Liver (tissue), 9 donors: ENCODE data around the gene SLC6A18. TPM values are rescaled to one million over a fixed set of nuclear protein-coding genes. Genes with fewer than 3 reads are reported as not detected.

Experiments
- DNase-seq: peaks from one replicate; pipeline ENCODE4 v3.0.0-alpha.2; 2017; ENCODE audit warnings: low spot score
- H3K27ac ChIP-seq, 2 donors: one replicate each; pipeline ENCODE4 v1.7.0; 2013; ENCODE audit warnings: inconsistent platforms in 2 of 2, low read length in 2 of 2, control low read depth in 1 of 2, low read depth in 1 of 2, mild to moderate bottlenecking in 1 of 2
- H3K27me3 ChIP-seq, 4 donors: one replicate each; pipeline versions ENCODE4 v1.6.1 to v1.7.0; 2013; ENCODE audit warnings: low read length in 3 of 4, inconsistent platforms in 1 of 4, mild to moderate bottlenecking in 1 of 4, moderate library complexity in 1 of 4; ENCODE audit not compliant: control insufficient read depth in 4 of 4, insufficient read depth in 4 of 4
- H3K36me3 ChIP-seq, 4 donors: one replicate each; pipeline versions ENCODE4 v1.6.1 to v1.7.0; 2013; ENCODE audit warnings: low read length in 3 of 4, mild to moderate bottlenecking in 3 of 4, low read depth in 1 of 4, moderate library complexity in 1 of 4; ENCODE audit not compliant: control insufficient read depth in 4 of 4, insufficient read depth in 3 of 4
- H3K4me1 ChIP-seq, 4 donors: one replicate each; pipeline versions ENCODE4 v1.6.1 to v1.7.0; 2013; ENCODE audit warnings: low read length in 3 of 4, mild to moderate bottlenecking in 3 of 4, moderate library complexity in 1 of 4; ENCODE audit not compliant: control insufficient read depth in 4 of 4, insufficient read depth in 4 of 4
- H3K4me3 ChIP-seq, 3 donors: one replicate each; pipeline versions ENCODE4 v1.6.1 to v1.7.0; 2013; ENCODE audit warnings: low read length in 3 of 3, control low read depth in 1 of 3, low read depth in 1 of 3, mild to moderate bottlenecking in 1 of 3
- H3K9ac ChIP-seq, 2 donors: one replicate each; pipeline ENCODE4 v1.7.0; 2013; ENCODE audit warnings: low read length in 2 of 2, mild to moderate bottlenecking in 2 of 2, moderate library complexity in 2 of 2, control low read depth in 1 of 2, low read depth in 1 of 2
- H3K9me3 ChIP-seq, 4 donors: one replicate each; pipeline versions ENCODE4 v1.6.1 to v1.7.0; 2013; ENCODE audit warnings: low read length in 3 of 4; ENCODE audit not compliant: control insufficient read depth in 4 of 4
- EGR1 ChIP-seq, 2 donors: IDR thresholded peaks; 2 replicates each; pipeline ENCODE4 v1.6.1; 2016 to 2018; ENCODE audit warnings: antibody characterized with exemption in 2 of 2, low read depth in 2 of 2
- FOXA1 ChIP-seq: IDR thresholded peaks from 2 replicates; pipeline ENCODE4 v1.6.1; 2016; ENCODE audit warnings: antibody characterized with exemption
- FOXA2 ChIP-seq: IDR thresholded peaks from 2 replicates; pipeline ENCODE4 v1.6.1; 2016; ENCODE audit warnings: antibody characterized with exemption
- HNF4A ChIP-seq, 2 donors: conservative IDR thresholded peaks; 2 replicates each; pipeline ENCODE4 v1.6.1; 2016; ENCODE audit warnings: antibody characterized with exemption in 2 of 2, mild to moderate bottlenecking in 2 of 2
- HNF4G ChIP-seq: IDR thresholded peaks from 2 replicates; pipeline ENCODE4 v1.6.1; 2016; ENCODE audit warnings: antibody characterized with exemption
- JUND ChIP-seq, 2 donors: IDR thresholded peaks; 2 replicates each; pipeline ENCODE4 v1.6.1; 2016; ENCODE audit warnings: antibody characterized with exemption in 2 of 2
- NR2F2 ChIP-seq: IDR thresholded peaks from 2 replicates; pipeline ENCODE4 v1.6.1; 2016; ENCODE audit warnings: antibody characterized with exemption
- RAD21 ChIP-seq, 2 donors: IDR thresholded peaks; 2 replicates each; pipeline ENCODE4 v1.6.1; 2016; ENCODE audit warnings: antibody characterized with exemption in 2 of 2, mild to moderate bottlenecking in 2 of 2
- RXRA ChIP-seq, 2 donors: IDR thresholded peaks; 2 replicates each; pipeline ENCODE4 v1.6.1; 2017 to 2018; ENCODE audit warnings: antibody characterized with exemption in 2 of 2, mild to moderate bottlenecking in 1 of 2
- SP1 ChIP-seq: IDR thresholded peaks from 2 replicates; pipeline ENCODE4 v1.6.1; 2018; ENCODE audit warnings: antibody characterized with exemption, mild to moderate bottlenecking
- TAF1 ChIP-seq: conservative IDR thresholded peaks from 2 replicates; pipeline ENCODE4 v1.6.1; 2016; ENCODE audit warnings: antibody characterized with exemption, mild to moderate bottlenecking
- YY1 ChIP-seq: IDR thresholded peaks from 2 replicates; pipeline ENCODE4 v1.6.1; 2016; ENCODE audit warnings: antibody characterized with exemption, mild to moderate bottlenecking
- WGBS: extraction: QIAGEN DNeasy Blood & Tissue Kit; methylation state at CpG from one replicate; pipeline ENCODE4 v1.1.7; 2013; 5-methylcytosine and 5-hydroxymethylcytosine counted together
- polyA plus RNA-seq, 2 donors: library from polyadenylated mRNA; stranded (reverse) in 1 of 2; unstranded in 1 of 2; fragments of 200-250 nt in 1 of 2; fragments of >200 nt in 1 of 2; fragmentation: Nextera tagmentation in 1 of 2; extraction: Ambion mirVana in 1 of 2; gene quantifications; one replicate each; pipeline versions ENCODE4 v1.2.1 to v1.2.3, GENCODE V29; 2013 to 2015
- total RNA-seq, 2 donors: library from RNA; depleted of rRNA; stranded (reverse); fragments of >200 nt; gene quantifications; one replicate each; pipeline ENCODE4 v1.2.3, GENCODE V29; 2014
- TF ChIP-seq, protein P1 (sequence below): IDR thresholded peaks from 2 replicates; pipeline ENCODE4 v1.6.1; 2016; ENCODE audit warnings: antibody characterized with exemption
- TF ChIP-seq, protein P2 (sequence below): IDR thresholded peaks from 2 replicates; pipeline ENCODE4 v1.6.1; 2016; ENCODE audit warnings: antibody characterized with exemption, mild to moderate bottlenecking
- TF ChIP-seq, protein P3 (sequence below): IDR thresholded peaks from 2 replicates; pipeline ENCODE4 v1.6.1; 2016; ENCODE audit warnings: antibody characterized with exemption
- TF ChIP-seq, protein P4 (sequence below): IDR thresholded peaks from 2 replicates; pipeline ENCODE4 v1.6.1; 2016; ENCODE audit warnings: antibody characterized with exemption
- TF ChIP-seq, protein P5 (sequence below): fragments of 150-350 bp; IDR thresholded peaks from 2 replicates; pipeline ENCODE4 v1.5.1; 2017; ENCODE audit warnings: improper control_type of control experiment, low read depth, low read length; ENCODE audit not compliant: missing input control
- donor health status: healthy.
- donor health status: healthy.
- donor health status: healthy.
- donor health status: healthy.
- donor health status: healthy.

The SLC6A18 gene
- total and polyA plus RNA-seq, 4 donors: not detected

DNA sequence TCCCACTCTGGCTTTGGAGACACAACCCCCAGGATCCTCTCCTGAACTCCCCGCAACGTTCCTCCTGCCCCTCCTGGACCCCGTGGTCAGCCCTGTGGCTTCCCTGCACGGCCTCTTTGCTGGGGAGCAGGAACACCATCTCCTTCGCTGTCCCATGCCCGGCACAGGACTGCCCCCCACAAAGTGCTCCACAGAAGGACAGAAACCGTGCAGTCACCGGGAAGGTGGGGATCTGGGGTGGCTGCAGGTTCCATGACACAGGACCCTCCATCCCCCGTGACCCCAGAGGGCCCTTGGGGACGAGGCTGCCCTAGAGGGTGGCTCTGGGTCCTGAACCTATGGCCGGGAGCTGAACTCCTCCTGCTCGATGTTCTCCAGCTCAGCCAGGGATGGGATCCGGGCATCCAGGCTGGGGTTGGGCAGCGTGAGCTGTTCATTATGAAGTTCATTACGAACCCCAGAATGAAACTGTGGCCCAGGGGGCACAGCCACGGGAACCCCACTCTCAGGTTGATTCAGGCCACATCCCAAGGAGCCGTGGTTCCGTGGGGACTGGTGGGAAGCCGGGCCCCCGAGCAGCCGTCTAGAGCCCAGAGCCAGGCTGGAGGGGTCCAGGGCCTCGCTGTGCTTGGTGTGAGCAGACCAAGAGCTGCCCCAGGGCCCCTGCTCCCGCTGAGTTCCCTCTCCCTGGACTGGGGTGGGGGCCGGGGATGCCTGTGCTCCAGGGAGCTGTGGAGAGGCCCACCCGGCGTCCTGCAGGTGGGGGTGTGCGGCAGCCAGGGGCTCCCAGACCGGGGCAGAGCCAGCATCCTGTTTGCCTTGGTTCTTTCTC is 24.5 kb upstream of the SLC6A18 start:
- no peak for TF ChIP-seq NR2F2
- TF ChIP-seq JUND (IDR thresholded peaks at IDR 0.05): no peak
- Histone ChIP-seq H3K36me3 (no peaks in the 10 kb centered on the region), H3K9ac (no peak overlapping the region), H3K27me3 (no peaks in the 10 kb centered on the region), H3K4me1 (peaks cover 0 to 10% (median 4%) of the 10 kb centered on the region in 4 donors), H3K4me3 (no peak overlapping the region), H3K27ac (no peak overlapping the region), H3K9me3 (no peaks in the 10 kb centered on the region)
- 80% methylated on average over 28 of the region's 28 CpGs for WGBS
- DNase-seq: no peak

DNA sequence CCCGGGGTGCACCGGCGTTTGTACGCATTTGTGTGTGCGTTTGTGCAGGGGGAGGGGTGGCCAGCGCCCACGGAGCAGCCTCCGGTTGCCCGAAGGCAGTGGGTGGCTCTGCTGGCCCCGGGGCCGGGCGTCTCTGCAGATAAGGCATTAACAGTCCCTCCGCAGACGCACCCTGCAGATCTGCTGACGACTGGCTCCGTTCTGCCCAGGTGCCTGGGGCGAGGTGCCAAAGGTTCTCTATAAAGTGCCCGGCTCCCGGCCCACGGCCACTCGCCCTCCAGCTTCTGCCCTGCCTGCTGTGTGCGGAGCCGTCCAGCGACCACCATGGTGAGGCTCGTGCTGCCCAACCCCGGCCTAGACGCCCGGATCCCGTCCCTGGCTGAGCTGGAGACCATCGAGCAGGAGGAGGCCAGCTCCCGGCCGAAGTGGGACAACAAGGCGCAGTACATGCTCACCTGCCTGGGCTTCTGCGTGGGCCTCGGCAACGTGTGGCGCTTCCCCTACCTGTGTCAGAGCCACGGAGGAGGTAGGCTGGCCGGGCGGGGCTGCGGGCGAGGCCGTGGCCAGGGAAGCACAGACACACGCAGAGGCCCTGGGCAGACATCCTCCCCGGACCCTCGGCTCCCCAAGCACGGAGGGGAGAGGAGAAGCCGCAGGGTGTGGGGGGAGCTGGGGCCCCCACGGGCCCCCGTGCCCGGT is 23.7 kb upstream of the SLC6A18 start, which contains the start of gene SLC6A19:
SLC6A19 (plus strand) TSS at position 269 of the 699 bp plus-strand sequence; CDS start at position 325, 56 bp downstream.
- no peaks in the 10 kb centered on the region for H3K9me3 ChIP-seq
- DNase-seq: peak; percentile 58
- 79% methylated on average over 51 of the region's 51 CpGs for WGBS
- H3K27ac ChIP-seq: no peak within 1 kb of the TSS
- H3K9ac ChIP-seq: no peak within 1 kb of the TSS
- TF ChIP-seq RAD21 (IDR thresholded peaks at IDR 0.05): no peak
- TF ChIP-seq JUND (IDR thresholded peaks at IDR 0.05): no peak
- no peak for TF ChIP-seq RXRA (IDR thresholded peaks at IDR 0.05)
- TF ChIP-seq, protein P1, sequence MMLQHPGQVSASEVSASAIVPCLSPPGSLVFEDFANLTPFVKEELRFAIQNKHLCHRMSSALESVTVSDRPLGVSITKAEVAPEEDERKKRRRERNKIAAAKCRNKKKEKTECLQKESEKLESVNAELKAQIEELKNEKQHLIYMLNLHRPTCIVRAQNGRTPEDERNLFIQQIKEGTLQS: no peak
- no peak for TF ChIP-seq FOXA1
- TF ChIP-seq, protein P2, sequence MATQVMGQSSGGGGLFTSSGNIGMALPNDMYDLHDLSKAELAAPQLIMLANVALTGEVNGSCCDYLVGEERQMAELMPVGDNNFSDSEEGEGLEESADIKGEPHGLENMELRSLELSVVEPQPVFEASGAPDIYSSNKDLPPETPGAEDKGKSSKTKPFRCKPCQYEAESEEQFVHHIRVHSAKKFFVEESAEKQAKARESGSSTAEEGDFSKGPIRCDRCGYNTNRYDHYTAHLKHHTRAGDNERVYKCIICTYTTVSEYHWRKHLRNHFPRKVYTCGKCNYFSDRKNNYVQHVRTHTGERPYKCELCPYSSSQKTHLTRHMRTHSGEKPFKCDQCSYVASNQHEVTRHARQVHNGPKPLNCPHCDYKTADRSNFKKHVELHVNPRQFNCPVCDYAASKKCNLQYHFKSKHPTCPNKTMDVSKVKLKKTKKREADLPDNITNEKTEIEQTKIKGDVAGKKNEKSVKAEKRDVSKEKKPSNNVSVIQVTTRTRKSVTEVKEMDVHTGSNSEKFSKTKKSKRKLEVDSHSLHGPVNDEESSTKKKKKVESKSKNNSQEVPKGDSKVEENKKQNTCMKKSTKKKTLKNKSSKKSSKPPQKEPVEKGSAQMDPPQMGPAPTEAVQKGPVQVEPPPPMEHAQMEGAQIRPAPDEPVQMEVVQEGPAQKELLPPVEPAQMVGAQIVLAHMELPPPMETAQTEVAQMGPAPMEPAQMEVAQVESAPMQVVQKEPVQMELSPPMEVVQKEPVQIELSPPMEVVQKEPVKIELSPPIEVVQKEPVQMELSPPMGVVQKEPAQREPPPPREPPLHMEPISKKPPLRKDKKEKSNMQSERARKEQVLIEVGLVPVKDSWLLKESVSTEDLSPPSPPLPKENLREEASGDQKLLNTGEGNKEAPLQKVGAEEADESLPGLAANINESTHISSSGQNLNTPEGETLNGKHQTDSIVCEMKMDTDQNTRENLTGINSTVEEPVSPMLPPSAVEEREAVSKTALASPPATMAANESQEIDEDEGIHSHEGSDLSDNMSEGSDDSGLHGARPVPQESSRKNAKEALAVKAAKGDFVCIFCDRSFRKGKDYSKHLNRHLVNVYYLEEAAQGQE: no peak
- TF ChIP-seq TAF1: no peak
- no peak for TF ChIP-seq HNF4A (conservative IDR thresholded peaks at IDR 0.05)
- TF ChIP-seq, protein P3, sequence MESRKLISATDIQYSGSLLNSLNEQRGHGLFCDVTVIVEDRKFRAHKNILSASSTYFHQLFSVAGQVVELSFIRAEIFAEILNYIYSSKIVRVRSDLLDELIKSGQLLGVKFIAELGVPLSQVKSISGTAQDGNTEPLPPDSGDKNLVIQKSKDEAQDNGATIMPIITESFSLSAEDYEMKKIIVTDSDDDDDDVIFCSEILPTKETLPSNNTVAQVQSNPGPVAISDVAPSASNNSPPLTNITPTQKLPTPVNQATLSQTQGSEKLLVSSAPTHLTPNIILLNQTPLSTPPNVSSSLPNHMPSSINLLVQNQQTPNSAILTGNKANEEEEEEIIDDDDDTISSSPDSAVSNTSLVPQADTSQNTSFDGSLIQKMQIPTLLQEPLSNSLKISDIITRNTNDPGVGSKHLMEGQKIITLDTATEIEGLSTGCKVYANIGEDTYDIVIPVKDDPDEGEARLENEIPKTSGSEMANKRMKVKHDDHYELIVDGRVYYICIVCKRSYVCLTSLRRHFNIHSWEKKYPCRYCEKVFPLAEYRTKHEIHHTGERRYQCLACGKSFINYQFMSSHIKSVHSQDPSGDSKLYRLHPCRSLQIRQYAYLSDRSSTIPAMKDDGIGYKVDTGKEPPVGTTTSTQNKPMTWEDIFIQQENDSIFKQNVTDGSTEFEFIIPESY: no peak
- TF ChIP-seq, protein P4, sequence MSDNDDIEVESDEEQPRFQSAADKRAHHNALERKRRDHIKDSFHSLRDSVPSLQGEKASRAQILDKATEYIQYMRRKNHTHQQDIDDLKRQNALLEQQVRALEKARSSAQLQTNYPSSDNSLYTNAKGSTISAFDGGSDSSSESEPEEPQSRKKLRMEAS: no peak
- TF ChIP-seq, protein P5, sequence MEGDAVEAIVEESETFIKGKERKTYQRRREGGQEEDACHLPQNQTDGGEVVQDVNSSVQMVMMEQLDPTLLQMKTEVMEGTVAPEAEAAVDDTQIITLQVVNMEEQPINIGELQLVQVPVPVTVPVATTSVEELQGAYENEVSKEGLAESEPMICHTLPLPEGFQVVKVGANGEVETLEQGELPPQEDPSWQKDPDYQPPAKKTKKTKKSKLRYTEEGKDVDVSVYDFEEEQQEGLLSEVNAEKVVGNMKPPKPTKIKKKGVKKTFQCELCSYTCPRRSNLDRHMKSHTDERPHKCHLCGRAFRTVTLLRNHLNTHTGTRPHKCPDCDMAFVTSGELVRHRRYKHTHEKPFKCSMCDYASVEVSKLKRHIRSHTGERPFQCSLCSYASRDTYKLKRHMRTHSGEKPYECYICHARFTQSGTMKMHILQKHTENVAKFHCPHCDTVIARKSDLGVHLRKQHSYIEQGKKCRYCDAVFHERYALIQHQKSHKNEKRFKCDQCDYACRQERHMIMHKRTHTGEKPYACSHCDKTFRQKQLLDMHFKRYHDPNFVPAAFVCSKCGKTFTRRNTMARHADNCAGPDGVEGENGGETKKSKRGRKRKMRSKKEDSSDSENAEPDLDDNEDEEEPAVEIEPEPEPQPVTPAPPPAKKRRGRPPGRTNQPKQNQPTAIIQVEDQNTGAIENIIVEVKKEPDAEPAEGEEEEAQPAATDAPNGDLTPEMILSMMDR: no peak
- TF ChIP-seq HNF4G: no peak
- no peak for TF ChIP-seq EGR1 (IDR thresholded peaks at IDR 0.05; ENCODE audit: low read depth in 2 of 2)
- TF ChIP-seq NR2F2: no peak
- no peak for TF ChIP-seq SP1
- TF ChIP-seq FOXA2: no peak
- TF ChIP-seq YY1: no peak
- H3K36me3 ChIP-seq: no peaks in the 10 kb centered on the region
- H3K27me3 ChIP-seq: no peaks in the 10 kb centered on the region
- no peak within 1 kb of the TSS for H3K4me3 ChIP-seq
- peaks cover 0 to 10% (median 4%) of the 10 kb centered on the region in 4 donors for H3K4me1 ChIP-seq
